ENCODE data around the gene MBD6.
"Not testable (repeated sequence)": the region's sequence is repeated elsewhere in the genome, so short reads cannot be mapped to it uniquely, and the experiment has no call there.

MBD6 gene

DNA sequence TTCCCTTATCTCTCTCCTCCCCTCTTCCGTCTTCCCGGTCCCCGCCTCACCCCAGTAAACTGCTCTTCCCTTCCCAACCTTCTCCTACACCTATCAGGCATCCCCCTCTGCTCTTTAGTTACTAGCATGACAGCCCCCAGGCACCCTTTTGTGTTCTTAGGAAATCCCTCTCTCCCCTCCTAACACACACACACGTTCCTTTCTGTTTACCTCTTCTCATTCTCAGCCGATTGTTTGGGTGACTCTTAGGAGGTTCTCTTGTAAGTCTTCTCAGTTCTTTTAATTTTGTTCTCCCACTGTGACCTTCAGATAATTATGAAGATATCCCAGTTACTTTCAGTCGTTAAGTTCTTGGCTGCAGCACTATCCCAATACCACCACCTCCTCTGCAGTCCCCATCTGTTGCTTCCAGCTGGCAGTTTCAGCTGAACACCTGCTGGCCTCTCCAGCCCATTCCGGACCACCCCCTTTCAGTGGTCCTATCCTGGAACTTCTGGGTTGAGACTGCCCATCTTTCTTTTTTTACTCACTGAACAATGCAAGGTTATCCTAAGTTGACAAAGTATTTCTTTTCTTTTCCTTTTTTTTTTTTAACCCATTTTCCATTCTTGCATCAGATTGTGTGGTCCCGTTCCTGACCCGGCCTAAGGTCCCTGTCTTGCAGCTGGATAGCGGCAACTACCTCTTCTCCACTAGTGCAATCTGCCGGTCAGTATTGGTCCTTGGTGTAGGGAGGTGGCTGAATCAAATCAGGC, 34.0 kb upstream of the MBD6 start:
- no peak for DNase-seq (ENCODE audit: low read depth)

DNA sequence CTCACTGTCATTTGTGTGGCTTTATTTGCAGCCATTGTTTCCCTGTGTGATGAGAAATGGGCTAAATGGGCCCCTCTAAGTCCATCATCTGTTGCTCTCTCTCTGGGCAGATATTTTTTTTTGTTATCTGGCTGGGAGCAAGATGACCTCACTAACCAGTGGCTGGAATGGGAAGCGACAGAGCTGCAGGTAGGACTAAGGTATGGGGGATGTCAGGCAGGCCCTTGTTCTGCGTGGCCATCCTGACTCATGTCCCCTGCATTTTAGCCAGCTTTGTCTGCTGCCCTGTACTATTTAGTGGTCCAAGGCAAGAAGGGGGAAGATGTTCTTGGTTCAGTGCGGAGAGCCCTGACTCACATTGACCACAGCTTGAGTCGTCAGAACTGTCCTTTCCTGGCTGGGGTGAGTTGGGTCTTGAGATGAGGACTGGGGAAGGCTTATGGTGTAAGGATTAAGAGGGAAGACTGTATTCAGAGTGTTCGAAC, 33.4 kb upstream of the MBD6 start:
- DNase-seq (ENCODE audit: low read depth) = no peak

DNA sequence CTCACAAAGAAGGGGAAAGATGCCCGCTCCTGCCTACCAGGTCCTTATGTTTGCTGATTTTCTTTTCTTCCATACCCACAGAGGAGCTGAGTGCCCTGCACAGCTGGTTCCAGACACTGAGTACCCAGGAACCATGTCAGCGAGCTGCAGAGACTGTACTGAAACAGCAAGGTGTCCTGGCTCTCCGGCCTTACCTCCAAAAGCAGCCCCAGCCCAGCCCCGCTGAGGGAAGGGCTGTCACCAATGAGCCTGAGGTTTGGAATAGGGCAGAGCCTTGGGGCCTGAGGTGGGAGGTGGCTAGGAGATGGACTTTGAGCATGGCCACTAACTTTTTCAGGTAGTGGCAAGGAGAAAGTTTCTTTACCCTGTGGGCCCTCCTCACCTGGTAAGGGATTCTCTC, 32.5 kb upstream of the MBD6 start:
- no peak for DNase-seq (ENCODE audit: low read depth)

DNA sequence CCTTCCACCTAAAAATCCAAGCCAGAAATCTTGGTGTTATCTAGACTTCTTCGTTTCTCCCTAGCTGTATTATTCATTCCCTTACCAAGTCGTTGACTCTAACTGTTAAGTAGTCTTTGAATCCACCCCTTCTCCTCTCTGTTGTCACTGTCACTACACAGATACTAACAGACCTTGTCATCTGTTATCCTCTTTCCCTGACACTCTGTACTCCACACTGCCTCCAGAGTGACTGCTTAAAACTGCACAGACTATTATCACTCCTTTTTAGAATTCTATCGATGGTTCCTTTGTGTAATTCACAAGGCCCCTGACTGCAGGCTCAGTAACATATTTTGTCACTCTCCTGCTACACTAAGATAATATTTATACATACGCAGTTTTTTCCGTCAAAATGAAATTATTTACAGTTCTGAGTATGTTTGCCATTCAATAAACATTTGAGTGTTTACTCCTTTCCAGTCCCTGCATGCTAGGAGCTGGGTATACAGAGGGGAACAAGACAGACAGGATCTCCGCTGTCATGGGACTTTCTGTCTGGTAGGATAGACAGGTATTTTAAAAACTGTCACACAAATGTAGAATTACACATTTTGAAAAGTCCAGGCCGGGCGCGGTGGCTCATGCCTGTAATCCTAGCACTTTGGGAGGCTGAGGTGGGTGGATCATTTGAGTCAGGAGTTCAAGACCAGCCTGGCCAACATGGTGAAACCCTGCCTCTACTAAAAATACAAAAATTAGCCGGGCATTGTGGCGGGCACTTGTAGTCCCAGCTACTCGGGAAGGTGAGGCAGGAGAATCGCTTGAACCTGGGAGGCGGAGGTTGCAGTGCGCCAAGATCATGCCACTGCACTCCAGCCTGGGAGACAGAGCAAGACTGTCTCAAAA, 31.0 kb upstream of the MBD6 start:
- DNase-seq (ENCODE audit: low read depth) = no peak

DNA sequence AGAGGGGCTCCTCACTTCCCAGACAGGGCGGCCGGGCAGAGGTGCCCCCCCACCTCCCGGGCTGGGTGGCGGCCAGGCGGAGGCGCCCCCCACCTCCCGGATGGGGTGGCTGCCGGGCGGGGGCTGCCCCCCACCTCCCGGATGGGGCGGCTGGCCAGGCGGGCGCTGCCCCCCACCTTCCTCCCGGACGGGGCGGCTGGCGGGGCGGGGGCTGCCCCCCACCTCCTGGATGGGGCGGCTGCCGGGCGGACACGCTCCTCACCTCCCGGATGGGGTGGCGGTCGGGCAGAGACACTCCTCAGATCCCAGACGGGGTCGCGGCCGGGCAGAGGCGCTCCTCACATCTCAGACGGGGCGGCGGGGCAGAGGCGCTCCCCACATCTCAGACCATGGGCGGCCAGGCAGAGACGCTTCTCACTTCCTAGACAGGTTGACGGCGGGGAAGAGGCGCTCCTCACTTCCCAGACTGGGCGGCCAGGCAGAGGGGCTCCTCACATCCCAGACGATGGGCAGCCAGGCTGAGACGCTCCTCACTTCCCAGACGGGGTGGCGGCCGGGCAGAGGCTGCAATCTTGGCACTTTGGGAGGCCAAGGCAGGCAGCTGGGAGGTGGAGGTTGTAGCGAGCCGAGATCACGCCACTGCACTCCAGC, 27.4 kb upstream of the MBD6 start:
- DNase-seq (ENCODE audit: low read depth) = not testable (repeated sequence)

DNA sequence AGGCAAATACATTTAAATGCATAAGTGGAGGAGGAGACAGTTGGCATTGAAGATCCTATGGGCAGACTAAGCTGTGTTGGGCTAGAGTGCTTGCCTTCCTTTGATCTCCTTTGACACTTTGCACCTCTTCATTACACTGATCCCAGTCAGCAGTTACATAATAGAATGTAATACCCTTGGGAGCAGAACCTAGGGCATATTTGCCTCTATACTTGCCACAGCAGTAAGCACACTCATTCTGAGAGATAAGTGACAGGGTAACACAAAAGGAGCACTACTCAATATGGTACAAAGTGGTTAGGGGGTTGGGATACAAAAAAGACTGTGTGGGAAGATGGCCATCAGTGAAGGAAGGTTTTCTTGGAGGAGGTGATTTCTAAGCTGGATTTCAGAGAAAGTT, 25.8 kb upstream of the MBD6 start:
- DNase-seq (ENCODE audit: low read depth) = no peak

DNA sequence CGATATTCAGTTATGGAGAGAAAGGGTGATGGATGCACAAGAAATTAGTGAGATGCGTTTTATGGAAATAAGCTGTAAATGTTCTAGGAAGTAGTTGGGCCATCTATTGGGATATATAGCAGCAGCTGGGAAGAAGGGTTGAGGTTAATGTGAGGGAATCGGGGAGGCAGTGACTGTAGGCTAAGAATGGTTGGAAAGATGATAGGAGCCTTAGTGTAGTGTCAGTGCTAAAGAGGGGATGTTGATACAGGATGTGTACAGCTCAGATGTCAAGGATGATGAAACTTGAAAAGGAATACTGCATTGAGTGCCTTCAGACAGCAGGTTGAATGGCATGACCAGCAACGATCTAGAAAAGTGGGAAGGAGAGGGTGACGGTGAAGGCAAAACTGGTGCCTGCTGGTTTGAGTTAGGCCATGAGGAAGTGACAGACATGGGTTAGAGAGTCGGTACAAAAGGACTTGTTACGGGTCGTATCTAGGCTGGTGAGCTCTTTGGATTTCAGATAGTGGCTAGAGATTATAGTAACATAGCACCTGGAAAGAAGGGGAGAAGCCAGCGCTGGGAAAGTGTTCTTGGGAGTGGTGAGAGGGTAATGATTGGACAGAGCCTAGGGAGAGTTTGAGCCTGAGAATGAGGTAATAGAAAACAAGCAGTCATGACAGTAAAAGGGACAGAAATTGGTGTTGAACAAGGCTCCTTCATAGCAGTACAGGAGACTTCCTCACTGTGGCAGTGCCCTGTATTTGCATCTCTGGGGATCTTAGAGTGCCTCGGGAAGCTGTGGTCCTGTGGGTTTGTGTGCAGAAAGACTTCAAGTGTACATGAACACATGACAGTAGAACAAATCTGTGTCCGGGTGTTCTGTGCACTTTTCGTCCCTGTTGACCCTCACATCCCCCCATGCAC, 25.1 kb upstream of the MBD6 start:
- no peak for DNase-seq (ENCODE audit: low read depth)

DNA sequence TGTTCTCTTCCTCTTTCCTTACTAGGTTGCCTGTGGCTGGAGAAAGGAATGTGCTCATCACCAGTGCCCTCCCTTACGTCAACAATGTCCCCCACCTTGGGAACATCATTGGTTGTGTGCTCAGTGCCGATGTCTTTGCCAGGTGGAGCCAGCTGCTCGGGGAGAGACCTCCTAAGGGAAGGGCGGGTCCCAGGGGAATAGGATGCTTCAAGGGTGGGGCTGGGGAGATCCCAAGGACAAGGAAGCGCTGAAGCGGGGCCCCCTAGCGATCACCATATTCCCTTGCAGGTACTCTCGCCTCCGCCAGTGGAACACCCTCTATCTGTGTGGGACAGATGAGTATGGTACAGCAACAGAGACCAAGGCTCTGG, 24.5 kb upstream of the MBD6 start:
- no peak for DNase-seq (ENCODE audit: low read depth)

DNA sequence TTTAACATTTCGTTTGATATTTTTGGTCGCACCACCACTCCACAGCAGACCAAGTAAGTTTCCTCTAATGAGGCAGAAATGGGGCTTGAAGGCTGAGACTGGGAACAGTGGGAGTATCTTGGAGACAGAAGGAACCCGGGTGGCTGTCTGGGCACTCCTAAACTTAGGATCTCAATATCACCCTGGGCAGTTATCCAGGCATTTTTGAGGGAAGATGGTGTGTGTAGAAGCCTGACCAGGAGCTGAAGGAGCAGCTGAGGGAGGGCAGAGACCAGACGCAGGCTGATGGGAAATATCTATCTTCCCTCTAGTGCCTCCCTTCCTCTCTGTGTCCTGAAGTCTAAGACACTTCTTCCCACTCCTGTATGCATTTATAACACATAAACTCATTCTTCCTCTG, 24.1 kb upstream of the MBD6 start:
- no peak for DNase-seq (ENCODE audit: low read depth)

DNA sequence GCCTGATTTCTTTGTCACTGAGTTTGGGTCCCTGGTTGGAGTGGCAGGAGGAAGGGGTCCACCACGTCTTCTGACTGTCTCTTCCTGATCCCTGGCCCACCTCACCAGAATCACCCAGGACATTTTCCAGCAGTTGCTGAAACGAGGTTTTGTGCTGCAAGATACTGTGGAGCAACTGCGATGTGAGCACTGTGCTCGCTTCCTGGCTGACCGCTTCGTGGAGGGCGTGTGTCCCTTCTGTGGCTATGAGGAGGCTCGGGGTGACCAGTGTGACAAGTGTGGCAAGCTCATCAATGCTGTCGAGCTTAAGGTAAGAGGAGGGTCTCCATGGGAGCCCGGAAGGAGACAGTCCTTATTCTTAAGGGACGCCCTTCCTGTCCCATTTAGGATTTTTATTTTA, 22.4 kb upstream of the MBD6 start:
- no peak for DNase-seq (ENCODE audit: low read depth)

DNA sequence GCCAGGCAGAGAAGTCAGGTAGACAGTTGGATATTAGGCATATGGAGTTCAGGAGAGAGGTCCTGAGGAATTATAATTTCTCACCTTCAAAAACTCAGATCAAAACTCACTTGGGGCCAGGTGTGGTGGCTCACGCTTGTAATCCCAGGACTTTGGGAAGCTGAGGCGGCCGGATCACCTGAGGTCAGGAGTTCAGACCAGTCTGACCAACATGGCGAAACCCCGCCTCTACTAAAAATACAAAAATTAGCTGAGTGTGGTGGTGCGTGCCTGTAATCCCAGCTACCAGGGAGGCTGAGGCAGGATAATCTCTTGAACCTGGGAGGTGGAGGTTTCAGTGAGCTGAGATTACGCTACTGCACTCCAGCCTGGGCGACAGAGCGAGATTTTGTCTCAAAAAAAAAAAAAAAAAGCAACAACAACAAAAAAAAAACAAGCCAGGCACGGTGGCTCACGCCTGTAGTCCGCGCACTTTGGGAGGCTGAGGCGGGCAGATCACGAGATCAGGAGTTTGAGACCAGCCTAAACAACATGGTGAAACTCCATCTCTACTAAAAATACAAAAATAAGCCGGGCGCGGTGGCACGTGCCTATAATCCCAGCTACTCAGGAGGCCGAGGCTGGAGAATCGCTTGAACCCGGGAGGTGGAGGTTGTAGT, 20.2 kb upstream of the MBD6 start:
- not testable (repeated sequence) for DNase-seq (ENCODE audit: low read depth)

DNA sequence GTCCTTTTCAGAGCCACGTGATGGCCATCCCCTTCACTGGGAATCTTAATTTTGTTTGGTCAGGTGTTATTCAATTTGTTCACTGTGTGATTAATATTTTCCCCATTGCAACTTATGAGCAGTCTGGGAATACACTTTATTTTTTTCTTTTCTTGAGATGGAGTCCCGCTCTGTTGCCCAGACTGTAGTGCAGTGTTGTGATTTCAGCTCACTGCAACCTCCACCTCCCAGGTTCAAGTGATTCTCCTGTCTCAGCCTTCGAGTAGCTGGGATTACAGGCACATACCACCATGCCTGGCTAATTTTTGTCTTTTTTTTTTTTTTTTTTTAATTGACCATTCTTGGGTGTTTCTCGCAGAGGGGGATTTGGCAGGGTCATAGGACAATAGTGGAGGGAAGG, 16.1 kb upstream of the MBD6 start:
- DNase-seq (ENCODE audit: low read depth) = not testable (repeated sequence)

DNA sequence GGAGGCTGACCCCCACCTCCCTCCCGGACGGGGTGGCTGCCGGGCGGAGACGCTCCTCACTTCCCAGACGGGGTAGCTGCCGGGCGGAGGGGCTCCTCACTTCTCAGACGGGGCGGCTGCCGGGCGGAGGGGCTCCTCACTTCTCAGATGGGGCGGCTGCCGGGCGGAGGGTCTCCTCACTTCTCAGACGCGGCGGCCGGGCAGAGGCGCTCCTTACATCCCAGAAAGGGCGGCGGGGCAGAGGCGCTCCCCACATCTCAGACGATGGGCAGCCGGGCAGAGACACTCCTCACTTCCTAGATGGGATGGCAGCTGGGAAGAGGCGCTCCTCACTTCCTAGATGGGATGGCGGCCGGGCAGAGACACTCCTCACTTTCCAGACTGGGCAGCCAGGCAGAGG, 14.8 kb upstream of the MBD6 start:
- DNase-seq (ENCODE audit: low read depth) = not testable (repeated sequence)

DNA sequence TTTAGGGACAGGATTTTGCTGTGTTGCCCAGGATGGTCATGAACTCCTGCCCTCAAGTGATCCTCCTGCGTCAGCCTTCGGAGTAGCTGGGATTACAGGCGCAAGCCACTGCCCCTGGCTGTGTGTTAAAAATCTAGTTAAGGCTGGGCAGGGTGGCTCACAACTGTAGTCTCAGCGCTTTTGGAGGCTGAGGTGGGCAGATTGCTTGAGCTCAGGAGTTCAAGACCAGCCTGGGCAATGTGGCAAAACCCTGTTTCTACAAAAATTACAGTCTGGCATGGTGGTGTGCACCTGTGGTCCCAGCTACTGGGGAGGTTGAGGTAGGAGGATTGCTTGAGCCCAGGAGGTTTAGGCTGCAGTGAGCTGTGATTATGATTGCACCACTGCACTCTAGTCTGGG, 11.5 kb upstream of the MBD6 start:
- DNase-seq (ENCODE audit: low read depth) = no peak

DNA sequence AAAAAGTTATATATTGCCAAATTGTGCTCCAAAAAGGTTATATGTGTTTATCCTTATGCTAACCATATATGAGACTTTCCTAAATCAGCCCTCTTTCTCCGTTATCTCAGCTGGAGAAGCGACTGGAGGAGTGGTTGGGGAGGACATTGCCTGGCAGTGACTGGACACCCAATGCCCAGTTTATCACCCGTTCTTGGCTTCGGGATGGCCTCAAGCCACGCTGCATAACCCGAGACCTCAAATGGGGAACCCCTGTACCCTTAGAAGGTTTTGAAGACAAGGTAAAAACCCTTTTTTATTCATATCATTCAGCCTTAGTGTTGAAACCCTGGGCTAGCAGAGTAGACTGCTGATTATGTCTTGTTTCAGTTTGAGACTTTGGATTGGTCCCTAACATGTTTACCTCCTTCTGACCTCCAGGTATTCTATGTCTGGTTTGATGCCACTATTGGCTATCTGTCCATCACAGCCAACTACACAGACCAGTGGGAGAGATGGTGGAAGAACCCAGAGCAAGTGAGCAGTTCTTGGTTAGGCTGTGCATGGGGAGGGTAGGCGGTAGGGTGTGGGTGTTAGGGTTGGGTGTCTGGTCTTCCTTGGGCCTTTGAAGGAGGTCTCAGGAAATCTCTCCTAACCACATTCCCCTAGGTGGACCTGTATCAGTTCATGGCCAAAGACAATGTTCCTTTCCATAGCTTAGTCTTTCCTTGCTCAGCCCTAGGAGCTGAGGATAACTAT, 10.9 kb upstream of the MBD6 start:
- DNase-seq (ENCODE audit: low read depth) = no peak

DNA sequence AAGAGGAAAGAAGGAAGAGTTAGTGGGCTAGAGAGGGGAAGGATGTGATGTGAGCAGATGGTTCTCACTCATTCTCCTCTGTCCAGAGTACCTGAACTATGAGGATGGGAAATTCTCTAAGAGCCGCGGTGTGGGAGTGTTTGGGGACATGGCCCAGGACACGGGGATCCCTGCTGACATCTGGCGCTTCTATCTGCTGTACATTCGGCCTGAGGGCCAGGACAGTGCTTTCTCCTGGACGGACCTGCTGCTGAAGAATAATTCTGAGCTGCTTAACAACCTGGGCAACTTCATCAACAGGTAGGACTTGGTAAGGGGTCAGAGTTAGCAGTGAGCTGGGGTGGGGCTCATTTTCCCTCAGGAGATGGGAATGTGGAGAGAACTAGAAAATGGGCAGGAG, 10.0 kb upstream of the MBD6 start:
- no peak for DNase-seq (ENCODE audit: low read depth)

DNA sequence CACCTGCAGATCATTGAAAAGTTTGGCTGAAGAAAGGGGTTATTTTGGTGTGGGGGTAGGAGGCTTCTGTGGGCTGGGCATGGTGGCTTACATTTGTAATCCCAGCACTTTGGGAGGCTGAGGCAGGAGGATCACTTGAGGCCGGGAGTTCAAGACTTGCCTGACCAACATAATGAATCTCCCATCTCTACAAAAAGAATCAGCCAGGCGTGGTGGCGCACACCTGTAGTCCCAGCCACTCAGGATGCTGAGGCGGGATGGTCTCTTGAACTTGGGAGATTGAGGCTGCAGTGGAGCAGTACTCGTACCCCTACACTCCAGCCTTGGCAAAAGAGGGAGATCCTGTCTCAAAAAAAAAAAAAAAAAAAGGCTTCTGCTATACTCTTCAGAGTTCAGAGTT, 9.4 kb upstream of the MBD6 start:
- DNase-seq (ENCODE audit: low read depth) = no peak

DNA sequence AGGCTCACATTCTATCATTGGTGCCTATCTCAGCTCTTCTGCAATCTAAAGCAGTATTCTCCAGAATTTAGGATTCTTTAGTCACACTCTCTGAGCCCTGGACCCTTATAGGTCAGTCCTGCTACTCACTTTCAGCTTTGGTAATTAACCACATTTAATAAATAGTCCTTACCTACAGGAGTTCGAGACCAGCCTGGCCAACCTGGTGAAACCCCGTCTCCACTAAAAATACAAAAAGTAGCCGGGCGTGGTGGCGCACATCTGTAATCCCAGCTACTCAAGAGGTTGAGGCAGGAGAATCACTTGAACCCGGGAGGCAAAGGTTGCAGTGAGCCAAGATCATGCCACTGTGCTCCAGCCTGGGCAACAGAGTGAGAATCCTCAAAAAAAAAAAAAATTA, 8.9 kb upstream of the MBD6 start:
- not testable (repeated sequence) for DNase-seq (ENCODE audit: low read depth)

DNA sequence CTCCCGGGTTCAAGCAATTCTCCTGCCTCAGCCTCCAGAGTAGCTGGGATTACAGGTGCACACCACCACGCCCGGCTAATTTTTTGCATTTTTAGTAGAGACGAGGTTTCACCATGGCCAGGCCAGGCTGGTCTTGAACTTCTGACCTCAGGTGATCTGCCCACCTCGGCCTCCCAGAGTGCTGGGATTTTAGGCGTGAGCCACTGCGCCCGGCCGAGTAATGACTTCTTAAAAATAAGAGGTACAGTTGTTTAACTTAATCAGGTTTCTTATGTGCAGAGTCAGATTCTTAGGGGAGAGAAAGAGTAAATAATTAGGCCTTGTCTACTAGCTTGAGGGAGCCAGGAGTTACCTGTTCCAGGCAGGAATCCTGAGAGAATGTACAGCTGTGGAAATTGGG, 8.4 kb upstream of the MBD6 start:
- not testable (repeated sequence) for DNase-seq (ENCODE audit: low read depth)

DNA sequence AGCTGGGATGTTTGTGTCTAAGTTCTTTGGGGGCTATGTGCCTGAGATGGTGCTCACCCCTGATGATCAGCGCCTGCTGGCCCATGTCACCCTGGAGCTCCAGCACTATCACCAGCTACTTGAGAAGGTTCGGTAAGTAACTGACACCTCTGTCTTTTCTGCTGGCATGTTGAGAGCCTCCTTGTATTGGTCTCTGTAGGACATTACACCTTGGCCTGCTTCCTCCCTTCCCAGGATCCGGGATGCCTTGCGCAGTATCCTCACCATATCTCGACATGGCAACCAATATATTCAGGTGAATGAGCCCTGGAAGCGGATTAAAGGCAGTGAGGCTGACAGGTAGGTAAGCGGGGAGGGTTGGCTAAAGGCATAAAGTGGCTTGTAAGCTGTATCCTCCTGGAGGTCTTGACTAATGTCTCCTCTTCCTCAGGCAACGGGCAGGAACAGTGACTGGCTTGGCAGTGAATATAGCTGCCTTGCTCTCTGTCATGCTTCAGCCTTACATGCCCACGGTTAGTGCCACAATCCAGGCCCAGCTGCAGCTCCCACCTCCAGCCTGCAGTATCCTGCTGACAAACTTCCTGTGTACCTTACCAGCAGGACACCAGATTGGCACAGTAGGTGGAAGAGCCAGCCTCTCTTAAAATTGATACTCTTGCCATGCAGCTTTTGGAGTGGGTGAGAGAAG, 7.8 kb upstream of the MBD6 start:
- no peak for DNase-seq (ENCODE audit: low read depth)
